Measurements from ENCODE around the gene DHRS7B.
"Not testable (repeated sequence)": the region's sequence is repeated elsewhere in the genome, so short reads cannot be mapped to it uniquely, and the experiment has no call there.

The DHRS7B gene

DNA sequence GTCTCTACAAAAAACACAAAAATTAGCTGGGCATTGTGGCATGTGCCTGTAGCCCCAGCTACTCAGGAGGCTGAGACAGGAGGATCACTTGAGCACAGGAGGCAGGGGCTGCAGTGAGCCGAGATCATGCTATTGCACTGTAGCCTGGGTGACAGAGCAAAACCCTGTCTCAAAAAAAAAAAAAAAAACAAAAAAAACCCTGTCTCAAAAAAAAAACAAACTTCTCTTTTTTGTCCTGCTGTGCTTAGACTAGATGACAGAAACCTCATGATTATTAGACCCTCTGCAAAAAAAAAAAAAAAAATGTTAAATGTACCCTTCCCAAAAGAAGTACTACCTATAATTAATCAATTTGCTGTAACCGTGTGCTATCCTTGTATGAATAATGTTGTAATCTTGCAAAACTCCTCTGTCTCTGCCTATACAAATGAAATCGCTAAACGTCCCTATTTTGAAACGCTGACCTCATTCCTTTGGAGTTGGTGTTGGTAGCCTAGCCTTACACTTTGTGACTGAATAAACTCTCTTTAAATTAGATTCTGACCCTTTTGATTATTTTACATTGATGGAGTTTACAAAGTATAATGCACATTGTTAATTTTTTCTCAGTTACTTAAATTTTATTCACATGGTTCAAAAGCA lies 13.6 kb upstream of the DHRS7B start:
- DNase-seq, result no peak

DNA sequence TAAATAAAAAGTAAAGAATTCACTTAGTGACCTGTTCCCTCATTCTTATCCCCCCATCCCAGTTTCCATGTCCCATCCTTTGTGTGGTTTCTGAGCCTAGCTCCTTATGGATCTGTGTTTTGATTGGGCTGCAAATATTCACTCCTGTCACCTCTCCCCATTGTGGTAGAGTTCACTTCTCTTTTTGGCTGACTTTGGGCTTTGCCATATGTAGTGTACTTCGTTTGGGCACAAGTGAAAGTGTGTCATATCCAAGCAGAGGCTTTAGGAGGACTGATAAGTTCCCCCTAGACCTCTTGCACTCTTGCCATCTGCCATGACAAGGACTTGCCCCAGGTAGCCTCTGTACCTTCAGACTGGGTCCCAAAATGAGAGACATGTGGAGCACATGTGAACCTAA lies 13.0 kb upstream of the DHRS7B start:
- no peak for DNase-seq

GRCh38 chr17:21114791-21115190 lies 12.0 kb upstream of the DHRS7B start:
- DNase-seq, result not testable (repeated sequence)

GRCh38 chr17:21119247-21119918 lies 7.4 kb upstream of the DHRS7B start:
- peak; percentile 60 for DNase-seq

DNA sequence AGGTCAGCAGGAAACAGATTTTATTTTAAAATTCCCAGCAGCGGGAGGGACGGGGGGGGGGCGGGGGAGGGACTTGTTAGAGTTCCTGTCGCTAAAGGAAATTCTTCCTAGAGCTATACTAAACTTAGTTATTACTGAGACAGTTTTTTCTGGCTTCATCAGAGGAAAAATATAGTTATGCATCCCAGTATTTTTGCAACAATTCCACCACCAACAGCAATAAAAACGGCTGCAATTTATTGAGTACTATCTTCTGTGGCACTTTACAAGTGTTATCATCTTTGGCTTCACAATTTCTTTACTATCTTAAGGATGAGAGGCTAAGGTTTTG lies 6.9 kb upstream of the DHRS7B start:
- no peak for DNase-seq

DNA sequence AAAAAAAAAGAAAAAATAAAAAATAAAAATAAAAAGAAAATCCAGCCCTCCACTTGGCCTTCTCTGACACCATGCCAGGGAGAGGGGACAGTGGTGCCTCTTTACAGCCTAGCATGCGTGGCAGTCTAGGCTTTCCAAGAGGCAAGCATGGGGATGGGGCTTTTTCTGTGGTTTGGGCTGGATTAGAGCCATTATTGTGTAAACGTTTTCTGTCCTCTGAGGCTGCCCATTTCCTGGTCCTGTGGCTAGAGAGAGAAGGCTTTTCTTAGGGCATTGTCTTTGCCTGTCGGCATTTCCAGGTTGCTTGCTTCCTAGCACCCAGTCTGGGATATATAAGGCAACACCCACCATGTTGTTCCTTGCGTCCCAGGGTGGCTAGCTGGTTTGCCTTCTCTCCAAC lies 2.7 kb upstream of the DHRS7B start:
- no peak for DNase-seq

DNA sequence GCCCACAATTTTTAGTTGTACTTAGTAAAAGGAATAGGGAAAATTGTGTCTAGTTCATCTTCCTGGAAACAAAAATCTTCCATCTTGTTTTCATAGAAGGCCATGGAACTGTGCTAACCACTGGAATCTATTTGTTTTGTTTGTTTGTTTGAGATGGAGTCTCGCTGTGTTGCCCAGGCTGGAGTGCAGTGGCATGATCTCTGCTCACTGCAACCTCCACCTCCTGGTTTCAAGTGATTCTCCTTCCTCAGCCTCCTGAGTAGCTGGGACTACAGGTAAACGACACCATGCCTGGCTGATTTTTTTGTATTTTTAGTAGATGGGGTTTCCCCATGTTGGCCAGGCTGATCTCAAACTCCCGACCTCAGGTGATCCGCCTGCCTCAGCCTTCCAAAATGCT lies 2.2 kb upstream of the DHRS7B start:
- DNase-seq, result not testable (repeated sequence)

DNA sequence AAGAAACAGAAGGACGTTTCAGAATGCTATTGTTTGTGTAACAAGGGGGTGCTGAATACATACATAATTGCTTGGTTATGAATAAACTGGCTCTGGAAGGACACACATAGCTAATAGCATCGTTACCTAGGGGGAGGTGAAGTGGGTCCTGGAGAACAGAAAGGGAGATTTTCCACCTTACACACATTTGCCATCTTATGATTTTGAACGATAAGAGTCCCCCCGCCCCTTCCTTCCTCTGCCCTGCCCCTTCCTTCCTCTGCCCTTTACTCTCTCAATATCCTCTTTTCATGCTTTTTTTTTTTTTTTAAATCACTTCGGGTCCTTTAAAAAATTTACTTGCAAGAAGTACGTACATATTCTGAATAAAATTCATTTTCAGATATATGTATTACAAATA lies 902 bp upstream of the DHRS7B start:
- peak; percentile 60 for DNase-seq

DNA sequence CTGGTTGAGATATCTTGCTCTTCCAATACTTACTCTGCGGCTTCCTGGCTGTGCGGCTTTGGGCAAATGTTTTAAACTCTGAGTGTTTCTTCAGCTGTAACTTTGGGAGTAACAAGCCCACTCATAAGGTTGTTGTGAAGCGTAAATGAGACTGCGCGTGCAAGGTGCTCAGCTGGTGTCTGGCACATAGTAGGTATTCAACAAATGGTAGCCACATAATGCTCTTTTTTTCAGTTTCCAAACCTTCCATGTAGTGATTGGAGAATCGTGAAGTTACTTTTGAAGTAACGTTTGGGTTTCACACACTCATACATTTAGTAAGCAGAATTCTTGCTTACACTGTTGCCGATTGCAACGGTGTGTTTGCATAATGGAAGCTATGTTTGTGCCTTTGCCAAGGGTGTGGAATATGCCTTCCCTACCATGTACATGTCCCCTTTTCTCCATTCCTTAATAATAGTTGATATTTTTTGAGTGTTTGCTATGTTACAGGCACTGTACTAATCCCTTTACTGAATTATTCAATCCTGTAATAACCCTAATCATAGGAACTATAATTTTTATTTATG lies 829 bp downstream of the DHRS7B start:
- no peak for DNase-seq

DNA sequence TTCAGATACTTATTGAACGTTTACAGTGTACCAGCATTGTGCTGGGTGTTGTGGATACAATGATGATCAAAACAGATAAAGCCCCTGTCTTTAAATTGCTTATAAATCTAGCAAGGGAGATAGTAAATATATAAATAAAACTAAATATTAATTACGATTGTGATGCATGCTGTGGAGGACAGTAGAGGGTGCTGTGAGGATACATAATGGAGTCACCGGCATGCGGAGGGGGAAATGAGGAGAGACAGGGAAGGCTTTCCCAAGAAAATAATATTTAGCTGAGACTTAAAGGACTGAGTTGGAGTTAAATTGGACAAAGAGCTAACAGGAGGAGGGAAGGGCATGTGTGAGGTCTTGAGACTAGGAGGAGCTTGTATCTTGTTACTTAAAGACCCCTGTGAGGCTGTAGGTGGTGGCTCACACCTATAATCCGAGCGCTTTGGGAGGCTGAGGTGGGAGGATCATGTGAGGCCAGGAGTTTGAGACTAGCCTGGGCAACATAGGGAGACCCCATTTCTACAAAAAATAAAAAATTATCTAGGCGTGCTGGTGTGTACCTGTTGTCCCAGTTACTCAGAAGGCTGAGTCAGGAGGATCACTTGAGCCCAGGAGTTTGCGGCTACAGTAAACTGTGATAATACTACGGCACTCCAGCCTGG lies 2.4 kb downstream of the DHRS7B start:
- no peak for DNase-seq

- DNase-seq, result no peak
These were observed 4.4 kb downstream of the DHRS7B start for GRCh38 chr17:21131137-21131536.

GRCh38 chr17:21132428-21132827 lies 5.7 kb downstream of the DHRS7B start:
- no peak for DNase-seq

GRCh38 chr17:21134559-21134958 lies 7.8 kb downstream of the DHRS7B start:
- DNase-seq, result no peak

DNA sequence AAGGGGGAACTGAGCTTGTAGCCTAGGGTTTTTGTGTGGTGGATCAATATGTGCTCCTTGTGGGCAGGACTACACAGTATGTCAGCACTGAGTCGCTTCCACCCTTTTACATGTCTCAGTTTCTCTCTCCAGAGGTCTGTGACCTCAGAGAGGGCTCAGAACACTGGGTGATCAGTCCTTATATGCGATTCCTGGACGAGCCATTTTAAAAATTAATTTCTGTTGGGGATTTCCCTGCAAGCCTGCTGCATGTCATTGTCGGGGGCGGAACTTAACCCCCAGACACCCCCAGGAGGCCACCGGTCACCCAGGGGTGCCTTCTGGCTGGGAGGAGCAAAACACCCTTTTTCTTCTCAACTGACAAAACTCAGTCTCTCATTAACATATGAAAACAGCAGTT lies 14.1 kb downstream of the DHRS7B start:
- no peak for DNase-seq

GRCh38 chr17:21141331-21141730 lies 14.6 kb downstream of the DHRS7B start:
- DNase-seq, result no peak

- not testable (repeated sequence) for DNase-seq
These were observed 15.3 kb downstream of the DHRS7B start for GRCh38 chr17:21142065-21142464.

- no peak for DNase-seq
These were observed 16.9 kb downstream of the DHRS7B start for GRCh38 chr17:21143695-21144094.

DNA sequence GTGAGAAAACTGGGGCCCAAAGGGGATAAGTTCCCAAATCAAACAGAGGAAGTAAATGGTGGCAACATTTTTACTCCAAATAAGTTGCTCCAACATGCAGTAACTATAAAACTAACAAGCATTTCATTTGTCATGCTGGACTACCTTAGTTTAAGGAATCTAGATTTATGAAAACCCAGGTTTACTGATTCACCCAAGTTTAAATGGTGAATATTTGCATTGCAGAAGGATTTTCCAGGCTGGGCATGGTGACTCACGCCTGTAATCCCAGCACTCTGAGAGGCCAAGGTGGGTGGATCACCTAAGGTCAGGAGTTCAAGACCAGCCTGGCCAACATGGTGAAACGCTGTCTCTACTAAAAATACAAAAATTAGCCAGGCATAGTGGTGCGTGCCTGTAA lies 17.5 kb downstream of the DHRS7B start:
- not testable (repeated sequence) for DNase-seq

DNA sequence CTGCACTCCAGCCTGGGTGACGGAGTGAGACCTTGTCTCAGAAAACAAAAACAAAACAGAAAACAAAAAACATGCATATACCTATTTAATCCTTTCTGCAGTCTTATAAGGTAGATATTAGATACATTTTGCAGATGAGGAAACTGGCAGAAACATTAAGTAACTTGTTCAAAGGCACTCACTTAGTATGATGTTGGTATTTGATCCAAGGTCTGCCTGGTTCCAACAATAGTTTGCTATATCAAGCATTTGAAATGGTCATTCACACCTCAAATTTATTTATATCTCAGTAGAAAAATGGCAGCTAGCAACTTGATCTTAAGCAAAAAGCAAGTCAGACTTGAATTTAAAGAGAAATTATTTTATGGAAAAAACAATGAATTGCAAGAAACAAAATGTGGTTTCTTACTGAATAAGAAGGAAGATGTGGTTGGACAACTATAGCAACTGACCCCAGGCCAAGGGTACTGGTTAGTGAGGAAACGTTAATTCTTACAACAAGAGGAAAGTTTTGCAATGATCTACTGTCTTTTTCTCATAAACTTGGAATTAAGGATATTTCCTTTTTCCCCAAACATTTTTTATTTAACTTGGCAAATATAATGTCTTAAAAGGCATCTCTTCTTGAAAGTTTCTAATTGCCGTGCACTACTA lies 19.7 kb downstream of the DHRS7B start:
- no peak for DNase-seq

DNA sequence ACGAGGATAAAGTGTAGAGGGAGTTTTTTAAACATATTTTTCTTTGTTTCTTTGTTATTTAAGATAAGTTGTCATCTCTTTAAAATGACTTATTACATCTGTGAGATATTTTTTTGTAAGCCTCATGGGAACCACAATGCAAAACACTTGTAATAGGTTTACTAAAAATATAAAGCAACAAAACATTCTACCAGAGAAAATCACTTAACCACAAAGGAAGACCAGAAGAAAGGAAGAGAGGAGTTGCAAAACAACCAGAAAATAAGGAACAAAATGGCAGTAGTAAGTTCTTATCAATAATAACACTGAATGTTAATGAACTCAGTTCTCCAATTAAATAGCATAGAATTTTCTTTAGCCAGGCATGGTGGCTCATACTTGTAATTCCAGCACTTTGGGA lies 22.9 kb downstream of the DHRS7B start:
- no peak for DNase-seq

- no peak for DNase-seq
These were observed 26.0 kb downstream of the DHRS7B start for GRCh38 chr17:21152731-21153130.

DNA sequence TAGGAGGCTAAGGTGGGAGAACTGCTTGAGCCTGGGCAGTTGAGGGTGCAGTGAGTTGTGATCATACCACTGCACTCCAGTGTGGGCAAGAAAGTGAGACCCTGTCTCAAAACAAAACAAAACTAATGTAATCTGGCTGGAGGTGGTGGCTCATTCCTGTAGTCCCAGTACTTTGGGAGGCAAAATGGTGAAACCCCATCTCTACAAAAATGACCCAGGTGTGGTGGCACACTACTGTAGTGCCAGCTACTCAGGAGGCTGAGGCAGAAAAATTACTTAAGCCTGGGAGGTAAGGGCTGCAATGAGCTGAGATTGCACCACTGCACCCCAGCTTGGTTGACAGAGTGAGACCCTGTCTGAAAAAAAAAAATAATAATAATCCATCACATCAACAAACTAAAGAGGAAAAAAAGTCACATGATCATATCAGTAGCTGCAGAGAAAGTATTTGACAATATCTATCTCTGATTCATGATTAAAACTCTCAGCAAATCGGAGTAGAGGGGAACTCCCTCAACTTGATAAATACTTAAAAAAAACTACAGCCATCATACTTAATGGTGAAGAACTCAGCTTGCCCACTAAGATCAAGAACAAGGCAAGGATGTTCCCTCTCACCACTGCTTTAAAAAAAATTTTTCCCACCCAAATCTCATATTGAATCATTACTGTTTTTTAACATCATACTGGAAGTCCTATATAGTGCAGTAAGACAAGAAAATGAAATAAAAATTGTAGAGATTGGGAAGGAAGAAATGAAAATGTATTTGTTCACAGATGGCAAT lies 31.0 kb downstream of the DHRS7B start:
- DNase-seq, result no peak

DNA sequence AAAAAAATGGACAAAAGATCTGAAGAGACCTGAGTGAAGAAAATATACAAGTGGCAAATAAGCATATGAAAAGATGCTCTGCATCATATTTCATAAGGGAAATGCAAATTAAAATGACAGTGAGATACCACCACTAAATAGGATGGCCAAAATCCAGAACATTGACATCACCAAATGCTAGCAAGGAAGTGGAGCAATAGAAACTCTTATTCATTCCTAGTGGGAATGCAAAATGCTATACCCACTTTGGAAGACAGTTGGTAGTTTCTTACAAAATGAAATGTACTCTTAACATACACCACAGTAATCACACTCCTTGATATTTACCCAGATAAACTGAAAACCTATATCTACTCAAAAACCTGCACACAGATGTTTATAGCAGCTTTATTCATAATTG lies 33.6 kb downstream of the DHRS7B start:
- no peak for DNase-seq

Data from effector CD4-positive, alpha-beta T cell (primary cell).